HG02571 (cell line): ENCODE results near the gene KIFAP3.
"Not testable (repeated sequence)": the region's sequence is repeated elsewhere in the genome, so short reads cannot be mapped to it uniquely, and the experiment has no call there.

Experiments used
- ATAC-seq: cut with Tn5 transposase; IDR thresholded peaks from one replicate; pipeline ENCODE4 v1.9.1; 2021; ENCODE audit warnings: mild to moderate bottlenecking, moderate library complexity; ENCODE audit not compliant: unreplicated experiment

Gene KIFAP3

DNA sequence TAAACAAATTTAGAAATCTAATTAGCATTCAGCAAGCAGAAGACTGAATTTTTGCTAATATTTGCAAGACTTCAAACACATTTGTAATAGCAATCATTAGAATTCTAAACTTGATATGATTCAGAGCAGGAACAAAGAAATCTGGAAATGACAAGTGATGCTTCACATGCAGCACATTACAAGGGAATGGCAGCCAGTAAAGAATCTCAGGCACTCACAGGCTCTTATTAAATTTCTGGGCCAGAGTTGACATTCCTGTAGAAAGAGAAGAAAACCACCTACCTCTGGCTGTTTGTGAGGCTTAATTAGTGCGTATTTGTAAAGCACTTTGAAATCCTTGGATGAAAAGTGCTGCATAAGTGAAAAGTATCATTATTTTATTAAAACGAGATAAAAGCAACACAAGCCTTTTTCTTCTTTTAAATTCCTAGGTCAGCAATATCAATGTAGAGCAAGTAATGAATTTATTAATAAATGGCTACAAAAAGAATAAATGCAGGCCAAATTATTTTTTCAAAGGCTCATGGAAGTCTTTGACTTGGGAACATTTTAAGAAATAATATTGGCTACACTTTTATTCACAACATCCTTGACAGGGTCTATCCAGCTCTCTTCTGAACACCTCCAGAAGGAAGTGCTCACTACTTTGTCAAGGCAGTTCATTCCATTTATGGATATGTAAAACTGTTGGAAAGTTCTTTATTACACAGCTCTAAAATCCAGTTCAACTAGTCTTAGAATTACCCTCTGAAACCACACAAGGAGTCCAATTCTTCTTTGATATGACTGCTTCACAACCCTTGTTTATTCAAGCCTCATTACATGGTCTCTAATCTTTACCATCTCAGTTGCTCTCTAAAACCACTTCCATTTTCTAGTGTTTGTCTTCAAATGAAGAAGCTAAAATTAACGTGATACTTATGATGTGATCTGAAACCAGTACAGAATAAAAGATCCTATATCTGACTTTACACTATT is 148.7 kb downstream of the KIFAP3 start:
- ATAC-seq = peak; percentile 63

DNA sequence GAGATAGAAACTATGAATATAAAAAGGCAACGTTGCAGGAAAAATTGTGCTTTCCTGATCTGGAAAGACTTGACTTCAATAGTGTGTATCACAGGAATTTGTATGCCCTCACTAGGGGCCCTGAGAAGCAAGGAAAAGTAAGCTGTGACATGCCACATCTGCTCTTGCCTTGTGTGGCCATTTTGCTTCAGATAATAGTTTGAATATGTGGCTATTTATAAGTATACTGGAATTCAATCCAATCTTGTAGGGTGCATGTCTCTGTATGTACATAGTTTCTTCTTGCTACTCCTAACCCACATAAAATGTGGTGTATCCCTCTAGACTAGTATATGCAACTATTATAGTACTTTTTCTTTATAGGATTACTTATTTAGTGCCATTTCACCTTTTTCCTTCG is 149.7 kb downstream of the KIFAP3 start:
- no peak for ATAC-seq

DNA sequence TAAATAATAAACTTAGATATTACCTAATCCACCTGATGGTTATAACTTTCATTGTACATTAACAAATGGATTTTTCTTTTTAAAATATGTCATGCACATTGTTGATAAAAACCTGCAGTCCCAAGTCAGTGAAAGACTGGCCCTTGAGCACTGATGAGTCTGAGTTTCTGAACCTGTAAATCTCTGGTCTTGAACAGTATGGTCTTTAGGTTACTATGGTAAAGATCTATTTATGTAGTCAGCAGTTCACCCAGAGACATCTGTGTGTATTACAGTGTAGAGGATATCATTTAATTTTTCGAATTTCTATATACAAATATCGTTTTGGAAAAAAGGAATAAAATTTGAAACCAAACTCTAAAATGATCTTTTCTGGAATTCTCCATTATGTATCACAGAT is 150.4 kb downstream of the KIFAP3 start:
- ATAC-seq = no peak

DNA sequence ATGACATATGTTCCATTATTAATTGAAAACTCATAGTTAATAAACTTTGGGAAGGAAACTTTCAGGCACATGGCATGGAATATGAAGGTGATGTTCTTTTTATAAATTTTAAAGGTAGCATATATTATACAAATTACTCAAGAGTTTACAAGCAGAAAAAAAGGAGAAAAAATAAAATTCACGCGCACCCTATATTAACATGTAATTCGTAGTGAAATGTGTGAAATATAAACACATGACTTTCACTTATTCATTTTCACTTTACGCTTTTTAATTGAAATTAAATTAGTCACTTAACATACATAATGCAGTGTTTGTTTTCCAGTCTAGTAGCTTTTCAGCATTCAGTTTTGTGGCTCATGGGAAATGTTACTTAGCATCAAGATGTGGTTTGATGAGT is 153.4 kb downstream of the KIFAP3 start:
- ATAC-seq = no peak

DNA sequence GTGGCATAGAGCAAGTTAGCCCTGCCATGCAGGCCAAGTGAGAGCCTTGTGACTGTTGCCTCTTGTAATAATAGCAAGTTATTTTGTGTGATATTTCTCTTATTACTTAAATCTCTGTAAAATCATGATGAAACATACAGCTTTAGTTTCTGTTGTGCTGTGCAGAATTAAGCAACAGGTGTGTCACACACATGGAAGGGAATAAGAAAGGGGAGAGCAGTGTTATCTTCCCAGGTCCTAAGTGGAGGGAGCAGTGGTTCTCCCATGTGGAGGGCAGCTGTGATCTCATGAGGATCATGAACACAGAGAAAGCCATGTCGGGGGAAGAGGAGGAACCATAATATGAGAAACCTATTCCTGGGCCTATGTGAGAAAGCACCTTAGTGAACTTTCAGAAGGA is 155.6 kb downstream of the KIFAP3 start:
- ATAC-seq = no peak

DNA sequence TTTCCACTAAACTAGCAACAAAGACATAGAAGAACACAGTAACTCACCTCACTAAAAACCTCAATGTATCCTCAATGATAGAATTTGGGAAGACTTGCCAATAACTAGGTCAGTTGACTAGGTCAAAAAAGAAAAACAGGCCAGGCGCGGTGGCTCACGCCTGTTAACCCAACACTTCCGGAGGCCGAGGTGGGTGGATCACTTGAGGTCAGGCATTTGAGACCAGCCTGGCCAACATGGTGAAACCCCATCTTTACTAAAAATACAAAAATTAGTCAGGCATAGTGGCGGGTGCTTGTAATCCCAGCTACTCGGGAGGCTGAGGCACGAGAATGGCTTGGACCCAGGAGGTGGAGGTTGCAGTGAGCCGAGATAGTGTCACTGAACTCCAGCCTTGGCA is 156.3 kb downstream of the KIFAP3 start:
- not testable (repeated sequence) for ATAC-seq

DNA sequence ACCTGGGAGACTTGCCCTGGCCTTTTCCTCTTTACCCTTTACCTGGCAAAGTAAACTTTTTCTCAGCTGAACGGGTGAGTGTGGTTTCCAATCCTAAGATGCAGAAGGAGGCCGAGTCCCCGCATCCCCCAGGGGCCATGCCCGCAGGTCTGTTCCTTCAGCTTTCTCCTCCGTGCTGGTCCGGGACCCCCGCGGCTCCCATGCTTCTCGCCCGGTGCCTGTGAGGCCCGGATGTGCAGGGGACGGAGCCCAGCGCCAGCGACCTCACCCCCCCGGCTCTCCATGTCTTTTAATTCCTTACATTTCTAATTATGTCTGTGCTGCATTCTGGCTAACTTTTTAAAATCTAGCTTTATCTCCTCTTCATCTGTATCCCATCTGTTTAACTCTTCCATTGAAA is 159.3 kb downstream of the KIFAP3 start:
- no peak for ATAC-seq

DNA sequence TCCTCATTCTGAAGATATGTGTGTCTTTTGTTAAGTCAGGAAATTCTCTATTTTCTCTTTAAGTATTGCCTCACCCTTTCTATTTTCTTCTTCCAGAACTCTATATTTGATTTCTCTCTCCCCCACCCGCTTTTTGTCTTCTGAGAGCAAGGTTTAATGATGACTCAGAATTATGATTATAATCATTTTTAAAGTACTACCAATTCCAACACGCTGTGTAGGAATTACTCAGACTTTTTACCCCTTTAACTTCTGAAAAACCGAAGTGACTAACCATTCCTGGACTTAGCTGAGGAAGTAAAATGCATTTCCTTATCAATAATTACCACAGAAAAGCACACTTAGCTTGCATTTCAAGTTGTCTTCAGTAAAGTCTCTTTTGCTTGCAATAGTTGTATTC is 160.0 kb downstream of the KIFAP3 start:
- no peak for ATAC-seq

DNA sequence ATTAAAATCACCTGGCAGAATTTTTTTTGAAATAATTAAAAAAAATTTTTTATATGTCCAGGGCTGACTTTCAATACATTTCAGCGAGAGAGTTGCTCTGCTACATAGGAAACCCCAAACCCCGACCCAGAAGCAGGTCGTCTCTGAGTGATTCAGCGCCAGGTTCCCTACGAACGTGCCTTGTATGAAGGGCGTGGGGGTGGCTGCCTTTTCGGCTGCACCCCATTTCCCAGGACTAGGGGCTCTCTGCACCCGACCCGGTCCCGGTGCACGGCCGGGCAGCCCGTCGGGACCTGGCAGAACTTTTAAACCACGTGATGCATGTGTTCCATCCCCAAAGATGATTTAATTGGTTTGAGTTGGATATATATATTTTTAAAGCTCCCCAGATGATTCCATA is 165.0 kb downstream of the KIFAP3 start:
- ATAC-seq = no peak

DNA sequence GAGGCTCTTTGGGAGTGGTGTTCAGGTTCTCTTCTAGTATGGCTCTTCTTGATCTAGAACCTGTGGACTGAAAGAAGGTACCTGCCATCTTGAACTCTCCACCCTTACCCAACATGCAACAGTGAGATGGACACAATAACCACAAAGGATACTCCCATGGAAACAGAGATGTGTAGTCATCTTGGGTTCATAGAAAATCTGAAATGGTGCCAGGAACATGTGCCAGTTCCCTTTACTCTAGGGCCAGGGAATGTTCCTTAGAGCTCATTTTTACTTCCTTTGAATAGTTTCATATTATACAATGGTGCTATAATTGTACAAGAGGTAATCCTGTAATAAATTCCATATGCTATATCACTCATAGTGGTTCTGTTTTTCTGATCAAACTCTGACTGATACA is 167.6 kb downstream of the KIFAP3 start:
- ATAC-seq = no peak

DNA sequence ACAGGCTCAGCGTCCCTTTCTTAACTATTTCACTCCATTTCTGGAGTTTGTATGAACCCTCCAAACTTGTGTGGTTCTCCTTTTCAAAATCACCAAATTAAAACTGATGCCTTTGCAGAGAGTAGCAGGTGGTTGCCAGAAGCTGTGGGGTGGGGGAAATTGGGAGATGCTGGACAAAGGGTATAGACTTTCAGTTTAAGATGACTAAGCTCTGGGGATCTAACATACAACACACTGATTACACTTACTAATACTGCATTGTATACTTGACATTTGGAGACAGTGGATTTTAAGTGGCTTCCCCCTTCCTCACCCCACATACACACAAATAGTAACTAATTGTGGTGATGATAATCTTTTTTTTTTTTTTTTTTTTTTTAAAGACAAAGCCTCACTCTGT is 169.7 kb downstream of the KIFAP3 start:
- ATAC-seq = no peak

DNA sequence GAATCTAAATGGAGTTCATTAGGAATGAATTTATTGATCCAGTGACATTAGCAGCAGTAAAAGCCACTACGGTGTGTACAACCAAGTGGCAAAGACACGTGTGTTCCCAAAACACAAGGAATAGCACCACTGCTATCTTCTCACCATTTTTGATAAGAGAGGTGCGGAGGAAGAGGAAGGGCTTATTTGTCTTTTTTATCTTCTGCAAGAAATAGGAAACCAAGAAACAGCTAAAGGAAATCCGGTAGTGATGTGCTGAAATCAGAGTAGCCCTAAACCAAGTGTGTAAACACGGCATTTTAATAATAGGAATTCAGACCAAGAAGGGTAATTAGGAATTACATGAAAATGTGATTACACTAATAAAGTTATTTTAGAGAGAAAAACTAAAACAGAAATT is 171.7 kb downstream of the KIFAP3 start:
- no peak for ATAC-seq

DNA sequence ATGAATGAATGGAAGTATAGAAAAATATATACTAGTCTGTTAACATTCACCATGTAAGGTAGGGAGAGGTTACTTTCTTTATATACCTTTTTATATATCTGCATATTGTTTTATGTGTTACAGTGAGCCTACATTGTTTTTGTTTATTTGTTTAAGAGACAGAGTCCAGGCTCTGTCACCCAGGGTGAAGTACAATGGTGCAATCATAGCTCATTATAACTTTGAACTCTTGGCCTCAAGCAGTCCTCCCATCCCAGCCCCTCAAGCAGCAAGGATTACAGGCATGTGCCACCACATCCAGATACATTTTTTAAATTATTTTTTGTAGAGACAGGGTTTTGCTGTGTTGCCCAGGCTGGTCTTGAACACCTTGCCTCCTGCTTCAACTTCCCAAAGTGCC is 173.4 kb downstream of the KIFAP3 start:
- ATAC-seq = no peak

DNA sequence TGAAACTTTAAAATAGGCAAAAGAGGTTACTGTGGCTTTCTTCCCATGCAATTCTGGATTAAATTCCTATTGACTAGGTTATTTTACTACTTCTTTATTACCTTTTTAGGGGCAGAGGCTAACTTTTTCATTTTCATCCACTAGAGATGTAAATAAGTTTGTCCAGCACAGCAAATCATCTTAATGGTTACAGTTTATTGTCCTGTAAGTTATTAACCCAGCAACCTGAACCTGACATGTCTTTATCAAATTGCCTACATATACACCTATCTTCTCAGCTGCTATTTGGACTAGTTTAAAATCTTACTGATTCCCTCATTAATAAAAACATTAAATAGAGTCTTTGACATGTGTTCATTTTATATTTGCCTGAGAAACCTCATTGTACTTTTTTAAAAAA is 173.9 kb downstream of the KIFAP3 start:
- no peak for ATAC-seq

DNA sequence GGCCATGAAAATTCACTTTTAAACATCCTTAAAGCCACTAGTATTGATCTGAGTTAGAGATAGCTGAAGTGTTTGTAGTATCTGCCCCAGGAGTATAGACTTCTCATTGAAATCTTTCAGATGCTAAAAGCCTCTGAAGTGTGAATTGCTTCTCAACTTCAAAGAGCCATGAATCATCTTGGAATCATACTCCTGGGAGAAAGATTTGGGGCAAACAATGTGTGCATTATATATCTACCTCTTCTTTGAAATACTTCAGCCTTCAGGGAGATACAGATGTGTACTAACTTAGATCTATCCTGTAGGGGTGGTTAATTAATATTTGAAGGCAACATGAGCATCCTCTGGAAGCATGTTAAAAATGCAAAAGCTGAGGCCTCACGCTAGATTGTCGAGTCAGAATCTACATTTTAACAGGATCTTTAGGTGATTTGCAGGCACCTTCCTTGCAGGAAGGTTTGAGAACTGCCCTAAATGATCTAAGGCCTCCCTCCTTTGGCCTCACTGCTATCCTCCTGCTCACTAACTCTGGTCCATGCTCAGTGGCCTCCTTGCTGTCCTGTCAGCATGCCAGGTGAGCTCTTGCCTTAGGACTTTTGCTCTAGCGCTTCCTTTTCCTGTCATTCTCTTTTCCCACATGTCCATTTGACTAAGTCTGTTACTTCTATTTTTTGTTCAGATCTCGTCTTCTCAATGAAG is 174.8 kb downstream of the KIFAP3 start:
- ATAC-seq = no peak

DNA sequence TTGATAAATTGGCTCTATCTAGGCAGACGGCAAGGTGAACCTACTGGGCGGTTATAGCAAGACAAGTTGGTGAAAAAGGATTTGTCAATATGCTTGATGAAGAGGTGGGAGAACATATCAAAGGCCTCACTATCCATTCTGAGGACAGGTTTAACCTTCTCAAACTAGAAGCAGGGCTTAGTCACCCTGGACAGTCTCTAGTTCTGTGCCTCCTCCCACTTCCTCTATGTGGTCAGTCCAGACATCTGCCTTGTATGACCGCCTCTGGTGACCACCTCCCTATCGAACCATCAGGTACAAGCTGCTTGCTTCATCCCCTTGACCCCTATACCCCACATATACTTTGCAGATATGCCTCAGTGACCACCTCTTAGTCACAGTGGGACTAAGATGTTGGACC is 178.5 kb downstream of the KIFAP3 start:
- no peak for ATAC-seq

DNA sequence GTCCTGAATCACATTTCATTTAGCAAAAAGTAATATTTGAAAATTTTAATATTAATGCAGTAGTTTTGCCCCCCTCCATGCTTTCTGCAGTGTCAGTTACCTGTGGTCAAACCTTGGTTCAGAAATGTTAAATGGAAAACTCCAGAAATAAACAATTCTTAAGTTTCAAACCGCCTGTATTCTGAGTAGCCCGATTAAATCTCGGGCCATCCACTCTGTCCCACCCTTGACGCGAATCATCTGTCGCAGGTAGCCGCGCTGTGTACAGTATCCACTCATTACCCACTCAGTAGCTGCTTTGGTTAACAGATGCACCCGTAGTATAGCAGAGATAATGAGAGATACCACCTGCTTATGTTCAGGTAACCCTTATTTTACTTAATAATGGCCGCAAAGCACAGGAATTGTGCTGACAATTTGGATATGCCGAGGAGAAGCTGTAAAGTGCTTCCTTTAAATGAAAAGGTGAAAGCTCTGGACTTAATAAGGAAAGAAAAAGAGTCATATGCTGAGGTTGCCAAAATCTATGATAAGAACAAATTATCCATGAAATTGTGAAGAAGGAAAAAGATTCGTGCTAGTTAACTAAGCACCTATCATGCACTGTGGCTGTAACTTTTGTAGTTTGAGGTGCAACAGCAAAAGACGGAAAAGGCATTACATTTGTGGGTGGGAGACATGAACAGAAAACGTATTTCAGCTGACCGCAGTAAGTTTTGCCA is 179.9 kb downstream of the KIFAP3 start:
- ATAC-seq = no peak

DNA sequence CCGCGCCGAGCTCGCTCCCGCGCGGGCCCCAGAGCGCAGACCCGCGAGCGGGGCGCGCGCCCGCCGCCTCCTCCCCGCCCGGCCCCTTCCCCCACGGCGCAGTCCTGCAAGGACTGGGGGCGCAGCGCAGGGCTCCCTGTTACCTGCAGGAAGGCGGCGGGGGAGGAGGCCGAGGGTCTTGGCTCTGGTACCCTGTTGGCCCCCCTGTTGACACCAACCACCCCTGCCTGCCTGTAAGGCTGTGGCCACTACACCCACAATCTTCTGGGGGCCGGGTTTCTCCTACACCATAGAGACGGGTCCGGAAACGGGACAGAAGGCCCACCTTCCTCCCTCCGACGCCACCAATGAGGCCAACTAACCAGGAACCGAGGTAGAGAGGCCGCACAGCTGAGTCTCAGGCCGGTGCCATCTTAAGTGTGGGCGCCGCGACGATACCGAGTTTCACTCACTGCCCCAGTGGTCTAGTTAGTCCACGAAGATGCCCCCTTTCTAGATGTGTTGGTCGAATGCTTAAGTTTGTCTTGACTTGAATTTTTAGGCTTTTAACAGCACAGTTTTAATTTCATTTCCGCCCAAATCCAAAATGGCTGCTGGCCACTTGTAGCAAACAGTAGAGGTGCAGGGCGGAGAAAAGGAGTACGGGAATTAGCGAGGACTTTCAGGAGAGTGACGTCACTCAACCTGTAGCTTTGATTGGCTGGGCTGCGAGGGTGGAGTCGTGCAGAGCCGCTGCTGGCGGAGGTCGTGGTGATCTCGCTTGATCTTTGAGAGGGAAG is 180.7 kb downstream of the KIFAP3 start, which contains the start of gene SCYL3:
SCYL3 (minus strand) TSS at position 252 of the 779 bp plus-strand sequence. CDS start 5,056 bp downstream, outside the sequence.
- ATAC-seq = peak; percentile 91

DNA sequence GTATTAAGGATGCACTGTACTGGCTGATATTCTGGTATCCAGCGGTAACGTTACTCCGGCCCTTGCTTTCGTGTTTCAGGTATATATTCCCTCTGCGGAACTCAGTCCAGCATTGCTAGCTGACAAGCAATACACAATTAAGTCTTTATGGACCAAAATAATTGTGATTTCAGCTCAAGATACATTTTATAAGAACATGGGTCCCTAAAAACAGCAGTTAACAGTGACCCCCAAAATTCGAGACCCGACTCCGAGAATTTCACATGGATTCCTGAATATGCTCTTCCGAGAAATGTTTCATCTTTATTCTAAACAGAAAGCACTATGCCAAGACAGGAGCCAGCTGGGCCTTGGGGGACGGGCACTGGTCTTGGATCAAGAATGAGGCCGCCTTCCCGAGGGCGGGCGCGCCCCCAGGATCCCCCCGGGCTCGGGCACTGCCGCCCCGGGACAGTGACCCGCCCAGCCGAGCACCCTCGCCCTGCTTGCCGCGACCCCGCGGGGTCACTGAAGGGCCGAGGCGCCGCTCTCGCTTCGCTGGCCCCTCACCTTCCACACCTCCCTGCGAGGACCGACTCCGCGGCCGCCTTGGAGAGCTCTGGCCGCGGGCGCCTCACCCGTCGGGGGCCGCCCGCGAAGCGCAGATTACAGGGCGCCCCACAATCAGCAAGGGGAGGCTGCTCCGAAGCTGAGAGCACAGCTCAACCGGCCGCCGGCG is 181.4 kb downstream of the KIFAP3 start:
- ATAC-seq = no peak
